Neural cell (in vitro differentiated cells): ENCODE data around the gene DNMBP.

Source experiments
- EZH2 ChIP-seq: fragments of 200-600, 300-800 bp; shearing (Covaris generic), sonication (generic); IDR thresholded peaks from 2 replicates; pipeline ENCODE4 v1.6.1; 2014; ENCODE audit warnings: antibody characterized with exemption, low read length, borderline replicate concordance, mild to moderate bottlenecking; ENCODE audit not compliant: insufficient read depth, poor library complexity, severe bottlenecking
- MXI1 ChIP-seq: fragments of 450-650 bp; conservative IDR thresholded peaks from 2 replicates; pipeline ENCODE4 v1.6.1; 2014; ENCODE audit warnings: antibody characterized with exemption, mild to moderate bottlenecking; ENCODE audit not compliant: poor library complexity, severe bottlenecking
- POLR2AphosphoS5 ChIP-seq: IDR thresholded peaks from 2 replicates; pipeline ENCODE4 v1.6.1; 2012
- RAD21 ChIP-seq: fragments of 450-650 bp; conservative IDR thresholded peaks from 2 replicates; pipeline ENCODE4 v1.6.1; 2014; ENCODE audit warnings: antibody characterized with exemption, mild to moderate bottlenecking, moderate library complexity
- SMC3 ChIP-seq: fragments of 450-650 bp; conservative IDR thresholded peaks from 2 replicates; pipeline ENCODE4 v1.6.1; 2014; ENCODE audit warnings: antibody characterized with exemption, mild to moderate bottlenecking, moderate library complexity; ENCODE audit not compliant: poor library complexity
- TAF1 ChIP-seq: IDR thresholded peaks from 2 replicates; pipeline ENCODE4 v1.6.1; 2012; ENCODE audit warnings: low read depth
- TF ChIP-seq, protein P1 (sequence below): IDR thresholded peaks from 2 replicates; pipeline ENCODE4 v1.6.1; 2012; ENCODE audit warnings: borderline replicate concordance
- TF ChIP-seq, protein P2 (sequence below): fragments of 450-650 bp; IDR thresholded peaks from 2 replicates; pipeline ENCODE4 v1.5.1; 2014; ENCODE audit warnings: antibody characterized with exemption, mild to moderate bottlenecking, moderate library complexity; ENCODE audit not compliant: poor library complexity, severe bottlenecking

GRCh38 chr10:100009793-100010676 lies at the start of gene DNMBP:
- TF ChIP-seq, protein P1, sequence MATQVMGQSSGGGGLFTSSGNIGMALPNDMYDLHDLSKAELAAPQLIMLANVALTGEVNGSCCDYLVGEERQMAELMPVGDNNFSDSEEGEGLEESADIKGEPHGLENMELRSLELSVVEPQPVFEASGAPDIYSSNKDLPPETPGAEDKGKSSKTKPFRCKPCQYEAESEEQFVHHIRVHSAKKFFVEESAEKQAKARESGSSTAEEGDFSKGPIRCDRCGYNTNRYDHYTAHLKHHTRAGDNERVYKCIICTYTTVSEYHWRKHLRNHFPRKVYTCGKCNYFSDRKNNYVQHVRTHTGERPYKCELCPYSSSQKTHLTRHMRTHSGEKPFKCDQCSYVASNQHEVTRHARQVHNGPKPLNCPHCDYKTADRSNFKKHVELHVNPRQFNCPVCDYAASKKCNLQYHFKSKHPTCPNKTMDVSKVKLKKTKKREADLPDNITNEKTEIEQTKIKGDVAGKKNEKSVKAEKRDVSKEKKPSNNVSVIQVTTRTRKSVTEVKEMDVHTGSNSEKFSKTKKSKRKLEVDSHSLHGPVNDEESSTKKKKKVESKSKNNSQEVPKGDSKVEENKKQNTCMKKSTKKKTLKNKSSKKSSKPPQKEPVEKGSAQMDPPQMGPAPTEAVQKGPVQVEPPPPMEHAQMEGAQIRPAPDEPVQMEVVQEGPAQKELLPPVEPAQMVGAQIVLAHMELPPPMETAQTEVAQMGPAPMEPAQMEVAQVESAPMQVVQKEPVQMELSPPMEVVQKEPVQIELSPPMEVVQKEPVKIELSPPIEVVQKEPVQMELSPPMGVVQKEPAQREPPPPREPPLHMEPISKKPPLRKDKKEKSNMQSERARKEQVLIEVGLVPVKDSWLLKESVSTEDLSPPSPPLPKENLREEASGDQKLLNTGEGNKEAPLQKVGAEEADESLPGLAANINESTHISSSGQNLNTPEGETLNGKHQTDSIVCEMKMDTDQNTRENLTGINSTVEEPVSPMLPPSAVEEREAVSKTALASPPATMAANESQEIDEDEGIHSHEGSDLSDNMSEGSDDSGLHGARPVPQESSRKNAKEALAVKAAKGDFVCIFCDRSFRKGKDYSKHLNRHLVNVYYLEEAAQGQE, result no peak
- TF ChIP-seq, protein P2, sequence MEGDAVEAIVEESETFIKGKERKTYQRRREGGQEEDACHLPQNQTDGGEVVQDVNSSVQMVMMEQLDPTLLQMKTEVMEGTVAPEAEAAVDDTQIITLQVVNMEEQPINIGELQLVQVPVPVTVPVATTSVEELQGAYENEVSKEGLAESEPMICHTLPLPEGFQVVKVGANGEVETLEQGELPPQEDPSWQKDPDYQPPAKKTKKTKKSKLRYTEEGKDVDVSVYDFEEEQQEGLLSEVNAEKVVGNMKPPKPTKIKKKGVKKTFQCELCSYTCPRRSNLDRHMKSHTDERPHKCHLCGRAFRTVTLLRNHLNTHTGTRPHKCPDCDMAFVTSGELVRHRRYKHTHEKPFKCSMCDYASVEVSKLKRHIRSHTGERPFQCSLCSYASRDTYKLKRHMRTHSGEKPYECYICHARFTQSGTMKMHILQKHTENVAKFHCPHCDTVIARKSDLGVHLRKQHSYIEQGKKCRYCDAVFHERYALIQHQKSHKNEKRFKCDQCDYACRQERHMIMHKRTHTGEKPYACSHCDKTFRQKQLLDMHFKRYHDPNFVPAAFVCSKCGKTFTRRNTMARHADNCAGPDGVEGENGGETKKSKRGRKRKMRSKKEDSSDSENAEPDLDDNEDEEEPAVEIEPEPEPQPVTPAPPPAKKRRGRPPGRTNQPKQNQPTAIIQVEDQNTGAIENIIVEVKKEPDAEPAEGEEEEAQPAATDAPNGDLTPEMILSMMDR, result peak; percentile 76
- TF ChIP-seq TAF1, result no peak
- TF ChIP-seq SMC3, result peak; percentile 67
- no peak for TF ChIP-seq EZH2
- TF ChIP-seq POLR2AphosphoS5, result peak; percentile 60
- TF ChIP-seq MXI1, result peak; percentile 8
- TF ChIP-seq RAD21, result peak; percentile 50
